GM12801 (cell line): ENCODE measurements around the gene ICAM2.

Source experiments
- CTCF ChIP-seq: IDR thresholded peaks from one replicate; pipeline ENCODE4 v1.5.1; 2011; ENCODE audit warnings: control low read depth; ENCODE audit not compliant: insufficient read length; ENCODE audit errors: extremely low read depth

The ICAM2 gene

GRCh38 chr17:64020056-64020766, at the start of gene ICAM2:
TSS of gene ICAM2 (minus strand) at chr17:64020633. CDS start at chr17:64006691, 13,942 bp downstream.
- no peak for TF ChIP-seq CTCF

GRCh38 chr17:64070213-64070612, 49.8 kb upstream of the ICAM2 start:
- no peak for TF ChIP-seq CTCF

DNA sequence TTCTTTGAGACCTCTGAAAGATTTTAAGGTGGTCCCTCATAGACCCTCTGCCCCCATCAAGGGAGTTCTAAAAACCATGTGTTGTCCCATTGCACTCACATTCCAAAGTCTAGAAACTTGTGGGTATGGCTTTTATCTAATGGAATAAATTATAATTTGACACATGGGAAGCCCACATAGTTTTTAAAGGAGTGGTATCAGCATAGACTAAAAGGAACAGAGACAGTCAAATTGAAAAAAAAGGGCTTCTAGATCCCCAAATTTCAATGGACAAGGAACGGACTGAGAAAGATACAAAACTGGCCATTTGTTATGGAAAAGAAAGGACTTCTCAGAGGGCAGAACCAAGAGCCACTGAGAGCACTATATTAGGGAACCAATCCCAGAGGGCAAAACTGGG, 48.7 kb upstream of the ICAM2 start:
- no peak for TF ChIP-seq CTCF

DNA sequence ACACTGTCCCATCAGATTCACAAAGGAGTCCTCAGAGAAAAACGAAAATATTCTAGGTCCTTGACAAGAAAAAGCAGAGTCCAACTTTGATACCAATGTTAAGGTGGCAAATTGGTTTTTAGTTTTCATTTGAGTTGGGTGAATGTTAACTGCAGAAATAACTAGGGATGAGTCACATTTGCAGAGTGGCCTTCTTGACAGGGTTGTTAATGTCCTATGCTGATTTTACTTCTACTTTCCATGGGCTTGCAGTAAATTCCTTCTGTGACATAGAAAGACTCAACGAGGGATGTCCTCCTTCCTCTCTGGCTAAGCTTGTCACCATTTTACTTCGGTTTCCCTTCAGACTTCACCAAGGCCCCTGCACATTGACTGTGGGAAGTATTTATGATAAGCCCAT, 47.2 kb upstream of the ICAM2 start:
- no peak for TF ChIP-seq CTCF

DNA sequence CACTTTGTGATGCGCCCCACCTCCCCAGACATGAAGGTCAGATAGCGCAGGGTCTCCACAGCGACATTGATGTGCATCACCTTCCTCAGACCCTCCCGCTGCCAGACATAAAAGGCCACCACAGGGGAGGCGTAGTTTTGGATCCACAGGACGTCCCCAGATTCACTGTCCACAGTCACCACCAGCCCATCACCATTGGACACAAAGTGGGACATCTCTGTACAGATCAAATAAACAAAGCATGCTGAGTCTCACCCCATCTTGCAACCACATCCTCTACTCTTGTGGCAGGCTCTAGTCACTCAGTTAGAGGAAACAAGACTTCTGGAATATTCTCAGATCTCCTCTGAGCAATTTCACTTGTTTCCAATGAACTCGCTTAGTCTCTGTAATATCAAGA, 46.3 kb upstream of the ICAM2 start:
- no peak for TF ChIP-seq CTCF

GRCh38 chr17:64065161-64065560, 44.7 kb upstream of the ICAM2 start:
- no peak for TF ChIP-seq CTCF

- TF ChIP-seq CTCF, result no peak
These were observed 43.9 kb upstream of the ICAM2 start for GRCh38 chr17:64064331-64064730.

DNA sequence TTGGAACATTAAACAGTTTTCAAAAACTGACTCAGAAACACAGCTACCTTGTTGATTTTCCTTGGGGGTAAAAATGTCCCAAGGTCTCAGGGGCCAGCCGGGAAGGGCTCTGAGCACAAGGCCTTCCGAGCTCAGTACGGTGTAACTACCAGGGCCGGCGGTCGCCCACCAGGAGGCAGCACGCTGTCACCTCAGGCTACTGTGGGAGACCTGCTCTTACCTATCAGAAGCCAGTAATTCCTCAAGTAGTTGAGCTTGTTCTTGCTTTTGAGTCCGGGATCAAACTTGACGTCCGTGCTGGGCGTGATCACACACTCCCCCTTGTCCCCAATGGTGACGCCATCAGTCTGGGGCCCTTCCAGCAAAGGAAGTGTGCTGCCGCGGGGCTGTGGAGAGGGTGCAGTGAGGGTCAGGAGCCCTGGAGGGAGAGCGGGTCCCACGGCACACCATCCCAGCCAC, 43.4 kb upstream of the ICAM2 start:
- no peak for TF ChIP-seq CTCF
